GM23338 (cell line): ENCODE data around the gene MACO1. TPM values are rescaled to one million over a fixed set of nuclear protein-coding genes. Genes with fewer than 3 reads are reported as not detected.

Experiments used
- ATAC-seq: fragments of 200-7000 bp; cut with Tn5 transposase; 3 replicates; pipeline ENCODE4 v1.9.1; 2020
- DNase-seq: peaks from one replicate; pipeline ENCODE4 v3.0.0-alpha.2; 2015; ENCODE audit warnings: low spot score
- H2AFZ ChIP-seq: fragments of 200-600 bp; sonication (generic); 2 replicates; pipeline ENCODE4 v1.8.0; 2016; ENCODE audit warnings: antibody characterized with exemption, mild to moderate bottlenecking, moderate library complexity
- H3F3A ChIP-seq: fragments of 200-600 bp; sonication (generic); replicated peaks from 2 replicates; pipeline ENCODE4 v1.8.0; 2017; ENCODE audit warnings: antibody characterized with exemption, mixed run types, low read depth
- H3K27ac ChIP-seq: fragments of 200-600 bp; sonication (generic); 2 replicates; pipeline ENCODE4 v1.6.1; 2016; ENCODE audit warnings: low read depth
- H3K27me3 ChIP-seq: fragments of 200-600 bp; sonication (generic); 2 replicates; pipeline ENCODE4 v1.8.0; 2016; ENCODE audit warnings: mild to moderate bottlenecking, mixed run types, moderate library complexity; ENCODE audit not compliant: insufficient read depth
- H3K36me3 ChIP-seq: fragments of 200-600 bp; sonication (generic); 2 replicates; pipeline ENCODE4 v1.8.0; 2016; ENCODE audit warnings: mild to moderate bottlenecking; ENCODE audit not compliant: insufficient read depth
- H3K4me1 ChIP-seq: fragments of 200-600 bp; sonication (generic); 2 replicates; pipeline ENCODE4 v1.8.0; 2016; ENCODE audit warnings: mild to moderate bottlenecking, moderate library complexity; ENCODE audit not compliant: insufficient read depth
- H3K4me2 ChIP-seq: fragments of 200-600 bp; sonication (generic); 2 replicates; pipeline ENCODE4 v1.7.1; 2017; ENCODE audit warnings: mixed run types
- H3K4me3 ChIP-seq: fragments of 200-600 bp; sonication (generic); 2 replicates; pipeline ENCODE4 v1.6.1; 2016; ENCODE audit warnings: mixed run types
- H3K79me2 ChIP-seq: fragments of 200-600 bp; sonication (generic); replicated peaks from 2 replicates; pipeline ENCODE4 v1.8.0; 2017; ENCODE audit warnings: mild to moderate bottlenecking; ENCODE audit not compliant: insufficient read depth
- H3K9me2 ChIP-seq: fragments of 200-600 bp; sonication (generic); 2 replicates; pipeline ENCODE4 v1.8.0; 2017; ENCODE audit not compliant: insufficient read depth
- H4K20me1 ChIP-seq: fragments of 200-600 bp; sonication (generic); replicated peaks from 2 replicates; pipeline ENCODE4 v1.8.0; 2017; ENCODE audit warnings: mild to moderate bottlenecking; ENCODE audit not compliant: insufficient read depth
- H3K27ac Mint-ChIP-seq: 2 replicates; pipeline ENCODE4 v1.8.0; 2020; ENCODE audit warnings: inconsistent platforms, mild to moderate bottlenecking, moderate library complexity, mixed read lengths
- H3K27me3 Mint-ChIP-seq: 3 replicates; pipeline ENCODE4 v1.8.0; 2022; ENCODE audit warnings: low read depth, mild to moderate bottlenecking, moderate library complexity, mixed read lengths, inconsistent platforms; ENCODE audit not compliant: insufficient read depth, poor library complexity
- H3K36me3 Mint-ChIP-seq: 3 replicates; pipeline ENCODE4 v1.8.0; 2021; ENCODE audit warnings: low read depth, mild to moderate bottlenecking, inconsistent platforms, moderate library complexity, mixed read lengths
- H3K4me1 Mint-ChIP-seq: 3 replicates; pipeline ENCODE4 v1.8.0; 2020; ENCODE audit warnings: mild to moderate bottlenecking, inconsistent platforms, mixed read lengths
- H3K4me3 Mint-ChIP-seq: 3 replicates; pipeline ENCODE4 v1.8.0; 2021; ENCODE audit warnings: moderate library complexity, mild to moderate bottlenecking, inconsistent platforms, mixed read lengths
- H3K9me3 Mint-ChIP-seq: 3 replicates; pipeline ENCODE4 v1.8.0; 2020; ENCODE audit warnings: moderate library complexity, mild to moderate bottlenecking, inconsistent platforms, mixed read lengths
- CREB1 ChIP-seq: fragments of 250-450 bp; sonication (Bioruptor Pico); IDR thresholded peaks from 2 replicates; pipeline ENCODE4 v1.5.0; 2020; ENCODE audit warnings: low read depth, mild to moderate bottlenecking, moderate library complexity
- CTCF ChIP-seq, 2 experiments: fragments of 200-600 bp in 1 of 2; sonication (generic) in 1 of 2; conservative IDR thresholded peaks; 2 replicates each; pipeline versions ENCODE4 v1.5.1 to v1.6.1; 2016 to 2017; ENCODE audit warnings: antibody characterized with exemption in 2 of 2, low read depth in 2 of 2, mild to moderate bottlenecking in 2 of 2, moderate library complexity in 1 of 2
- EZH2phosphoT487 ChIP-seq: fragments of 200-600 bp; sonication (generic); IDR thresholded peaks from one replicate; pipeline ENCODE4 v1.8.1; 2018; ENCODE audit warnings: antibody characterized with exemption; ENCODE audit not compliant: unreplicated experiment
- JUNB ChIP-seq: IDR thresholded peaks from one replicate; pipeline ENCODE4 v1.6.1; 2016; ENCODE audit warnings: antibody characterized with exemption; ENCODE audit not compliant: unreplicated experiment
- POLR2AphosphoS5 ChIP-seq: IDR thresholded peaks from 2 replicates; pipeline ENCODE4 v1.6.1; 2016; ENCODE audit warnings: antibody characterized with exemption, low read depth
- REST ChIP-seq: IDR thresholded peaks from one replicate; pipeline ENCODE4 v1.6.1; 2018; ENCODE audit warnings: antibody characterized with exemption; ENCODE audit not compliant: unreplicated experiment
- ZNF114 ChIP-seq: fragments of 250-450 bp; sonication (Bioruptor Pico); IDR thresholded peaks from 2 replicates; pipeline ENCODE4 v1.5.0; 2020; ENCODE audit warnings: mild to moderate bottlenecking, moderate library complexity
- ZNF331 ChIP-seq: fragments of 250-450 bp; sonication (Bioruptor Pico); IDR thresholded peaks from 2 replicates; pipeline ENCODE4 v1.5.0; 2020; ENCODE audit warnings: low read depth, mild to moderate bottlenecking, moderate library complexity
- ZNF462 ChIP-seq: fragments of 250-450 bp; sonication (Bioruptor Pico); IDR thresholded peaks from 2 replicates; pipeline ENCODE4 v1.5.0; 2020; ENCODE audit warnings: mild to moderate bottlenecking, moderate library complexity
- polyA plus RNA-seq: library from polyadenylated mRNA; unstranded; fragments of >200 nt; fragmentation: Nextera tagmentation; extraction: Ambion mirVana; gene quantifications from 2 replicates; pipeline ENCODE4 v1.2.1, GENCODE V29; 2016
- total RNA-seq: library from RNA; depleted of rRNA; stranded (reverse); fragments of >200 nt; shearing (Covaris generic); gene quantifications from 2 replicates; pipeline ENCODE4 v1.2.3, GENCODE V29; 2014

MACO1 gene
- total and polyA plus RNA-seq, 2 experiments from 2014 or later = 9.8 to 10.6 TPM

GRCh38 chr1:25437672-25438071 is 7.0 kb downstream of the MACO1 start:
- Mint-ChIP-seq H3K9me3 (no peaks in the 10 kb centered on the region), H3K36me3 (no peaks in the 10 kb centered on the region), H3K4me3 (no peak overlapping the region), H3K27ac (no peak overlapping the region), H3K4me1 (no peaks in the 10 kb centered on the region; the same call in 2 of the 3 replicates), H3K27me3 (no peaks in the 10 kb centered on the region)
- no peak for ATAC-seq
- Histone ChIP-seq H3K27ac (no peak overlapping the region), H3K4me3 (no peak overlapping the region), H3K36me3 (no peaks in the 10 kb centered on the region), H3K4me2 (no peak overlapping the region), H2AFZ (no peak overlapping the region), H3K4me1 (no peaks in the 10 kb centered on the region), H4K20me1 (peaks cover 13% of the 10 kb centered on the region), H3K79me2 (peaks cover 61% of the 10 kb centered on the region), H3K9me2 (no peaks in the 10 kb centered on the region), H3K27me3 (no peaks in the 10 kb centered on the region), H3F3A (no peaks in the 10 kb centered on the region)
- TF ChIP-seq CTCF (conservative IDR thresholded peaks at IDR 0.05; ENCODE audit: low read depth in 2 of 2) (no peak), EZH2phosphoT487 (no peak), REST (no peak), CREB1 (CRISPR knock-in tag) (no peak), ZNF114 (CRISPR knock-in tag) (no peak), JUNB (no peak), POLR2AphosphoS5 (no peak), ZNF462 (CRISPR knock-in tag) (no peak), ZNF331 (no peak)
- no peak for DNase-seq
